K562 (cell line): ENCODE data around the gene MAP3K4. TPM values are rescaled to one million over a fixed set of nuclear protein-coding genes. Genes with fewer than 3 reads are reported as not detected.
A peak's percentile ranks its signal among the peaks of the same experiment; 100 is the strongest.

Experiments used
- CC2D1A ChIP-seq: fragments of 450-650 bp; IDR thresholded peaks from 2 replicates; pipeline ENCODE4 v1.6.1; 2017; ENCODE audit warnings: mild to moderate bottlenecking
- ETS2 ChIP-seq: IDR thresholded peaks from 2 replicates; pipeline ENCODE4 v1.6.1; 2016; ENCODE audit warnings: borderline replicate concordance, missing genetic modification characterization, mild to moderate bottlenecking, moderate library complexity, missing compliant biosample characterization; ENCODE audit not compliant: poor library complexity, severe bottlenecking
- HMGXB4 ChIP-seq: sonication (generic); formaldehyde crosslinking; IDR thresholded peaks from 2 replicates; pipeline ENCODE4 v1.8.1; 2023; ENCODE audit warnings: mild to moderate bottlenecking, missing genetic modification reagents
- NR2C1 ChIP-seq, 2 experiments: fragments of 450-650 bp; IDR thresholded peaks; 2 replicates each; pipeline ENCODE4 v1.6.1; 2017; ENCODE audit warnings: mild to moderate bottlenecking in 2 of 2, antibody characterized with exemption in 1 of 2, inconsistent platforms in 1 of 2, missing compliant biosample characterization in 1 of 2, missing genetic modification characterization in 1 of 2
- NR4A1 ChIP-seq, 2 experiments: fragments of 250-450 bp in 1 of 2; fragments of 450-650 bp in 1 of 2; sonication (Bioruptor Pico) in 1 of 2; IDR thresholded peaks; 2 replicates each; pipeline versions ENCODE4 v1.4.0 to v1.6.1; 2016 to 2020; ENCODE audit warnings: mild to moderate bottlenecking in 2 of 2, missing compliant biosample characterization in 1 of 2, missing genetic modification characterization in 1 of 2, moderate library complexity in 1 of 2
- POLR2G ChIP-seq: fragments of 200-400 bp; formaldehyde crosslinking; IDR thresholded peaks from 2 replicates; pipeline ENCODE4 v1.6.1; 2017; ENCODE audit warnings: low read depth, mild to moderate bottlenecking, antibody characterized with exemption, low read length, moderate library complexity
- RAD21 ChIP-seq, 2 experiments: fragments of 250-450 bp in 1 of 2; fragments of 450-650 bp in 1 of 2; sonication (Bioruptor Pico) in 1 of 2; formaldehyde crosslinking in 1 of 2; IDR thresholded peaks in 1 of 2; conservative IDR thresholded peaks in 1 of 2; 2 replicates each; pipeline versions ENCODE4 v1.4.0 to v1.8.0; 2020 to 2022; ENCODE audit warnings: mild to moderate bottlenecking in 2 of 2, moderate library complexity in 1 of 2
- SMC3 ChIP-seq: conservative IDR thresholded peaks from 2 replicates; pipeline ENCODE4 v1.6.1; 2011; ENCODE audit warnings: low read depth, low read length, improper control_type of control experiment; ENCODE audit not compliant: insufficient read depth
- ZNF830 ChIP-seq: fragments of 250-450 bp; sonication (Bioruptor Pico); IDR thresholded peaks from 2 replicates; pipeline ENCODE4 v1.5.0; 2021; ENCODE audit warnings: mild to moderate bottlenecking
- polyA plus RNA-seq, 8 experiments: library from polyadenylated mRNA; depleted of rRNA in 4 of 8; stranded (reverse) in 5 of 8; unstranded in 3 of 8; fragments of >200 nt; fragmentation: Nextera tagmentation in 2 of 8; fragmentation: Illumina TruSeq in 1 of 8; extraction: Ambion mirVana in 2 of 8; extraction: Trizol in 1 of 8; gene quantifications; 2 replicates each; pipeline versions ENCODE4 v1.2.1 to v1.2.3, GENCODE V29; 2011 to 2014; ENCODE audit warnings: inconsistent platforms in 1 of 8, missing spikeins in 1 of 8
- total RNA-seq, 7 experiments: library from RNA; depleted of rRNA in 6 of 7; stranded (reverse); fragments of >200 nt in 6 of 7; fragmentation: Illumina TruSeq in 2 of 7; extraction: Trizol in 2 of 7; gene quantifications; 2 replicates each; pipeline versions ENCODE4 v1.2.1 to v1.2.3, GENCODE V29; 2011 to 2021; ENCODE audit warnings: low replicate concordance in 1 of 7
- TF ChIP-seq, protein P1 (sequence below), 3 experiments: IDR thresholded peaks in 2 of 3; conservative IDR thresholded peaks in 1 of 3; 2 replicates each; pipeline ENCODE4 v1.5.1; 2011 to 2012; ENCODE audit warnings: low read length in 3 of 3, mild to moderate bottlenecking in 3 of 3, control low read depth in 2 of 3, improper control_type of control experiment in 1 of 3, inconsistent platforms in 1 of 3, low read depth in 1 of 3, mixed read lengths in 1 of 3, moderate library complexity in 1 of 3; ENCODE audit not compliant: insufficient read depth in 2 of 3

Gene MAP3K4
- total and polyA plus RNA-seq, 9 of the 15 experiments (the other 6 are each of a cell fraction or from before 2014, with no cell fraction given), result 21.0 to 77.2 (median 48.9) TPM

DNA sequence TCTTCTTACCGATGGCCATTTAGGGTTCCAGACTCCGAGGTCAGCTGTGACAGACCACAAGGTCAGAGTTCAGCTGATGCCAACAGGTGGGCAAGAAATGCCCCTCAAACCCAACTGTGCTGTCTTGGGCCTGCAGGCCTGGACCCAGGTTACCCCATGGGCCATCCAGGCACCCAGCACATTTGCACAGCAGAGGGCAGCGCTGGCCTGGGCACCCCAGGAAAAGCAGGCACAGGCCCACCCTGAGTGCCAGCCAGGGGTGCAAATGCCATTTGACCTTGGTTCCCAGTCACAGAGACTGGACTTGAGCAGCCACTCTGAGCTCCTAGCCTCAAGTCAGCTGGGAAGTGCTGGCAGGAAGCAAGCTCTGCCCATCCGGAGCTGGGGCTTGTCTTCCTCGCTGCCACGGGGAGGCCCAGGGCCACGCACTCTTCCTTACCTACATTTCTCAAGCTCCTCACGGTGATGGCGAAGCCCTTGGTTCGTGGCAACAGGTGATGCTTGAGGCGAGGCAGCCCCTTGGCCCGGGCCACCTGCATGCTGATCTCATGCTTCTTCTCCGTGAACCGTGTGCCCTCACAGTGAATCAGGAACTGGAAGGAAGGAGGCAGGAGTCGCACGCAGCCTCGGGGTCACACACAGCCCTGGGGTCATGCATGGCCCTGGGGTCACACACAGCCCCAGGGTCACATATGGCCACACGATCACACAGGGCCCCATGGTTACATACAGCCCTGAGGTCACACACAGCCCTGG, 161.5 kb downstream of the MAP3K4 start (continued):
- TF ChIP-seq, protein P1, sequence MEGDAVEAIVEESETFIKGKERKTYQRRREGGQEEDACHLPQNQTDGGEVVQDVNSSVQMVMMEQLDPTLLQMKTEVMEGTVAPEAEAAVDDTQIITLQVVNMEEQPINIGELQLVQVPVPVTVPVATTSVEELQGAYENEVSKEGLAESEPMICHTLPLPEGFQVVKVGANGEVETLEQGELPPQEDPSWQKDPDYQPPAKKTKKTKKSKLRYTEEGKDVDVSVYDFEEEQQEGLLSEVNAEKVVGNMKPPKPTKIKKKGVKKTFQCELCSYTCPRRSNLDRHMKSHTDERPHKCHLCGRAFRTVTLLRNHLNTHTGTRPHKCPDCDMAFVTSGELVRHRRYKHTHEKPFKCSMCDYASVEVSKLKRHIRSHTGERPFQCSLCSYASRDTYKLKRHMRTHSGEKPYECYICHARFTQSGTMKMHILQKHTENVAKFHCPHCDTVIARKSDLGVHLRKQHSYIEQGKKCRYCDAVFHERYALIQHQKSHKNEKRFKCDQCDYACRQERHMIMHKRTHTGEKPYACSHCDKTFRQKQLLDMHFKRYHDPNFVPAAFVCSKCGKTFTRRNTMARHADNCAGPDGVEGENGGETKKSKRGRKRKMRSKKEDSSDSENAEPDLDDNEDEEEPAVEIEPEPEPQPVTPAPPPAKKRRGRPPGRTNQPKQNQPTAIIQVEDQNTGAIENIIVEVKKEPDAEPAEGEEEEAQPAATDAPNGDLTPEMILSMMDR (IDR thresholded peaks at IDR 0.05 in 2 of 3, conservative IDR thresholded peaks at IDR 0.05 in 1 of 3; ENCODE audit: insufficient read depth in 2 of 3, low read depth in 1 of 3, low read length in 3 of 3), result peak; percentile 56 to 67 (median 65)
- TF ChIP-seq RAD21 (CRISPR knock-in tag; conservative IDR thresholded peaks at IDR 0.05 in 1 of 2, IDR thresholded peaks at IDR 0.05 in 1 of 2) (peak; percentile 68 to 86), NR4A1 (CRISPR knock-in tag; IDR thresholded peaks at IDR 0.05) (no peak), NR4A1 (tag; IDR thresholded peaks at IDR 0.05) (no peak), HMGXB4 (CRISPR knock-in tag) (0 out of 2 replicates have a peak, but pooled peaks have one; percentile 18), SMC3 (peak; percentile 73), ETS2 (tag) (no peak), ZNF830 (CRISPR knock-in tag) (no peak), POLR2G (0 out of 2 replicates have a peak, but pooled peaks have one; percentile 34), CC2D1A (0 out of 2 replicates have a peak, but pooled peaks have one; percentile 41), NR2C1 (IDR thresholded peaks at IDR 0.05) (no peak), NR2C1 (tag; IDR thresholded peaks at IDR 0.05) (peak; percentile 30; the same call in 1 of the 2 replicates)
